Measurements from ENCODE around the gene FLNA.

Gene FLNA

GRCh38 chrX:154333116-154333515 lies 41.3 kb downstream of the FLNA start:
- no peak for TF ChIP-seq CTCF (IDR thresholded peaks at IDR 0.05; ENCODE audit: extremely low read depth, missing control alignments)
- no peak for DNase-seq (ENCODE audit: low spot score)

GRCh38 chrX:154332561-154332960 lies 41.9 kb downstream of the FLNA start:
- TF ChIP-seq CTCF (IDR thresholded peaks at IDR 0.05; ENCODE audit: extremely low read depth, missing control alignments) = no peak
- no peak for DNase-seq (ENCODE audit: low spot score)

GRCh38 chrX:154329294-154329693 lies 45.1 kb downstream of the FLNA start:
- TF ChIP-seq CTCF (IDR thresholded peaks at IDR 0.05; ENCODE audit: extremely low read depth, missing control alignments) = no peak

GRCh38 chrX:154328646-154329045 lies 45.8 kb downstream of the FLNA start:
- no peak for TF ChIP-seq CTCF (IDR thresholded peaks at IDR 0.05; ENCODE audit: extremely low read depth, missing control alignments)

More at GRCh38 chrX:154329294-154329693, 45.1 kb downstream of the FLNA start:
- no peak for DNase-seq (ENCODE audit: low spot score)

GRCh38 chrX:154327038-154327820 lies 47.2 kb downstream of the FLNA start:
- no peak for DNase-seq (ENCODE audit: low spot score)
- no peak for TF ChIP-seq CTCF (IDR thresholded peaks at IDR 0.05; ENCODE audit: extremely low read depth, missing control alignments)

More at GRCh38 chrX:154328646-154329045, 45.8 kb downstream of the FLNA start:
- no peak for DNase-seq (ENCODE audit: low spot score)

GRCh38 chrX:154325541-154325940 lies 48.9 kb downstream of the FLNA start:
- TF ChIP-seq CTCF (IDR thresholded peaks at IDR 0.05; ENCODE audit: extremely low read depth, missing control alignments) = no peak
- DNase-seq (ENCODE audit: low spot score) = no peak

- no peak for DNase-seq (ENCODE audit: low spot score)
- no peak for TF ChIP-seq CTCF (IDR thresholded peaks at IDR 0.05; ENCODE audit: extremely low read depth, missing control alignments)
Measured at GRCh38 chrX:154323537-154323936, 50.9 kb downstream of the FLNA start.

Data from GM20000 (cell line).